K562 (cell line): ENCODE measurements around the gene KRT81. TPM values are rescaled to one million over a fixed set of nuclear protein-coding genes. Genes with fewer than 3 reads are reported as not detected.

ENCODE experiments used
- ATAC-seq: fragments of 200-7000 bp; cut with Tn5 transposase; 3 replicates; pipeline ENCODE4 v1.9.1; 2020; ENCODE audit warnings: moderate library complexity
- BruUV-seq: library from RNA; stranded (reverse); fragments of 400-500 nt; replicated peaks from 2 replicates; lab custom pipeline; 2021; lab: Mats Ljungman, UMichigan
- CTCF ChIA-PET: fragments of 300-600 bp; formaldehyde crosslinking; extraction: SDS; loops from one replicate; lab custom pipeline; 2021; ENCODE audit warnings: low intra/inter-chr PET ratio; lab: Yijun Ruan, JAX
- POLR2A ChIA-PET: fragments of 300-600, 350-650 bp; sonication (Branson Sonifier 250); formaldehyde crosslinking; extraction: SDS; loops from one replicate; lab custom pipeline; 2021; ENCODE audit warnings: antibody characterized with exemption, inconsistent platforms; lab: Yijun Ruan, JAX
- DNase-seq, 4 experiments: peaks; one replicate each; pipeline versions ENCODE4 v3.0.0 to v3.0.0-alpha.2; 2011 to 2018; ENCODE audit warnings: low spot score in 3 of 4, mixed read lengths in 3 of 4; ENCODE audit errors: extremely low read depth in 1 of 4
- FAIRE-seq: peaks from 2 replicates; lab custom pipeline; 2011; peaks lifted over from hg19 to GRCh38; lab: Jason Lieb, UNC
- H2AFZ ChIP-seq: 2 replicates; pipeline ENCODE4 v1.6.0; 2011; ENCODE audit warnings: low read depth, low read length, control low read depth, inconsistent platforms
- H3K27ac ChIP-seq: fragments of 200-600 bp; 3 replicates; pipeline ENCODE4 v1.8.0; 2011; ENCODE audit warnings: low read depth, mild to moderate bottlenecking, control low read depth, inconsistent platforms, low read length, moderate library complexity, mixed read lengths; ENCODE audit errors: extremely low read depth
- H3K27me3 ChIP-seq, 2 experiments: fragments of 300-600 bp in 1 of 2; 2 replicates in 1 of 2; 3 replicates in 1 of 2; pipeline versions ENCODE4 v1.6.0 to v1.8.0; 2011; ENCODE audit warnings: inconsistent platforms in 2 of 2, low read length in 2 of 2, mild to moderate bottlenecking in 1 of 2, mixed read lengths in 1 of 2, moderate library complexity in 1 of 2; ENCODE audit not compliant: control insufficient read depth in 2 of 2, insufficient read depth in 2 of 2
- H3K36me3 ChIP-seq: fragments of 300-600 bp; 3 replicates; pipeline ENCODE4 v1.8.0; 2011; ENCODE audit warnings: mild to moderate bottlenecking, low read length, inconsistent platforms; ENCODE audit not compliant: control insufficient read depth, insufficient read depth
- H3K4me1 ChIP-seq, 2 experiments: fragments of 200-600 bp in 1 of 2; replicated peaks in 1 of 2; 2 replicates in 1 of 2; 3 replicates in 1 of 2; pipeline versions ENCODE4 v1.5.1 to v1.8.0; 2011; ENCODE audit warnings: inconsistent platforms in 2 of 2, low read length in 2 of 2, mild to moderate bottlenecking in 1 of 2, mixed read lengths in 1 of 2, moderate library complexity in 1 of 2; ENCODE audit not compliant: control insufficient read depth in 2 of 2, insufficient read depth in 2 of 2
- H3K4me2 ChIP-seq: 2 replicates; pipeline ENCODE4 v1.6.1; 2011; ENCODE audit warnings: low read length, control low read depth, inconsistent platforms, mixed read lengths; ENCODE audit not compliant: insufficient read depth
- H3K4me3 ChIP-seq: fragments of 200-600 bp; sonication (generic), shearing (Covaris generic); 2 replicates; pipeline ENCODE4 v1.5.1; 2016; ENCODE audit warnings: control low read depth, inconsistent platforms
- H3K79me2 ChIP-seq: fragments of 200-600 bp; 3 replicates; pipeline ENCODE4 v1.8.0; 2011; ENCODE audit warnings: low read length, inconsistent platforms; ENCODE audit not compliant: control insufficient read depth, insufficient read depth
- H3K9ac ChIP-seq, 2 experiments: 2 replicates each; pipeline versions ENCODE4 v1.6.0 to v1.6.1; 2011; ENCODE audit warnings: low read depth in 2 of 2, low read length in 2 of 2, control low read depth in 1 of 2, inconsistent platforms in 1 of 2, mild to moderate bottlenecking in 1 of 2, mixed read lengths in 1 of 2; ENCODE audit not compliant: insufficient read depth in 1 of 2
- H3K9me1 ChIP-seq: one replicate; pipeline ENCODE4 v1.6.0; 2011; ENCODE audit warnings: inconsistent platforms, mild to moderate bottlenecking, low read length, moderate library complexity; ENCODE audit not compliant: control insufficient read depth, insufficient read depth
- H3K9me3 ChIP-seq: replicated peaks from 2 replicates; pipeline ENCODE4 v1.5.1; 2011; ENCODE audit warnings: low read depth, low read length, inconsistent platforms; ENCODE audit not compliant: control insufficient read depth, insufficient read depth
- H4K20me1 ChIP-seq: replicated peaks from 2 replicates; pipeline ENCODE4 v1.6.1; 2011; ENCODE audit warnings: low read length, inconsistent platforms, mixed read lengths; ENCODE audit not compliant: control insufficient read depth, insufficient read depth
- BRD9 ChIP-seq: fragments of 450-650 bp; IDR thresholded peaks from 2 replicates; pipeline ENCODE4 v1.6.1; 2018; ENCODE audit warnings: low read depth; ENCODE audit not compliant: partially characterized antibody
- ZNF140 ChIP-seq: fragments of 250-450 bp; sonication (Bioruptor Pico); IDR thresholded peaks from 2 replicates; pipeline ENCODE4 v1.8.0; 2021; ENCODE audit warnings: moderate library complexity, mild to moderate bottlenecking, inconsistent platforms
- ZNF311 ChIP-seq: fragments of 250-450 bp; sonication (Bioruptor Pico); IDR thresholded peaks from 2 replicates; pipeline ENCODE4 v1.4.0; 2020; ENCODE audit warnings: mild to moderate bottlenecking, moderate library complexity
- WGBS: fragments of 100-300 bp; shearing (Covaris generic); methylation state at CpG from one replicate; pipeline ENCODE4 v1.1.6; 2016; ENCODE audit warnings: low coverage, mixed read lengths; ENCODE audit not compliant: insufficient coverage; ENCODE audit errors: missing lambda C conversion rate; 5-methylcytosine and 5-hydroxymethylcytosine counted together
- in situ Hi-C: fragments of 300-500 bp; cut with MboI; formaldehyde crosslinking; loops from 4 replicates; pipeline ENCODE4 v1.15.0; 2018; ENCODE audit warnings: inconsistent platforms, mixed read lengths
- intact Hi-C: fragments of 100-400 bp; cut with micrococcal nuclease; formaldehyde crosslinking; loops from 2 replicates; pipeline ENCODE4 v1.14.2; 2022
- polyA plus RNA-seq, 8 experiments: library from polyadenylated mRNA; depleted of rRNA in 4 of 8; stranded (reverse) in 5 of 8; unstranded in 3 of 8; fragments of >200 nt; fragmentation: Nextera tagmentation in 2 of 8; fragmentation: Illumina TruSeq in 1 of 8; extraction: Ambion mirVana in 2 of 8; extraction: Trizol in 1 of 8; gene quantifications; 2 replicates each; pipeline versions ENCODE4 v1.2.1 to v1.2.3, GENCODE V29; 2011 to 2014; ENCODE audit warnings: inconsistent platforms in 1 of 8, missing spikeins in 1 of 8
- total RNA-seq, 7 experiments: library from RNA; depleted of rRNA in 6 of 7; stranded (reverse); fragments of >200 nt in 6 of 7; fragmentation: Illumina TruSeq in 2 of 7; extraction: Trizol in 2 of 7; gene quantifications; 2 replicates each; pipeline versions ENCODE4 v1.2.1 to v1.2.3, GENCODE V29; 2011 to 2021; ENCODE audit warnings: low replicate concordance in 1 of 7
- TF ChIP-seq, protein P1 (sequence below): fragments of 450-650 bp; formaldehyde crosslinking; IDR thresholded peaks from 2 replicates; pipeline ENCODE4 v1.4.0; 2020; ENCODE audit warnings: mild to moderate bottlenecking, moderate library complexity

The KRT81 gene
- total and polyA plus RNA-seq, 9 of the 15 experiments (the other 6 are each of a cell fraction or from before 2014, with no cell fraction given): 0.27 TPM; not detected in 8

- no peak for TF ChIP-seq ZNF311 (CRISPR knock-in tag)
- TF ChIP-seq, protein P1, sequence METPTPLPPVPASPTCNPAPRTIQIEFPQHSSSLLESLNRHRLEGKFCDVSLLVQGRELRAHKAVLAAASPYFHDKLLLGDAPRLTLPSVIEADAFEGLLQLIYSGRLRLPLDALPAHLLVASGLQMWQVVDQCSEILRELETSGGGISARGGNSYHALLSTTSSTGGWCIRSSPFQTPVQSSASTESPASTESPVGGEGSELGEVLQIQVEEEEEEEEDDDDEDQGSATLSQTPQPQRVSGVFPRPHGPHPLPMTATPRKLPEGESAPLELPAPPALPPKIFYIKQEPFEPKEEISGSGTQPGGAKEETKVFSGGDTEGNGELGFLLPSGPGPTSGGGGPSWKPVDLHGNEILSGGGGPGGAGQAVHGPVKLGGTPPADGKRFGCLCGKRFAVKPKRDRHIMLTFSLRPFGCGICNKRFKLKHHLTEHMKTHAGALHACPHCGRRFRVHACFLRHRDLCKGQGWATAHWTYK (CRISPR knock-in tag): no peak
- H3K36me3 ChIP-seq: no peaks in the 10 kb centered on the region
- no peak for DNase-seq
- ChIA-PET CTCF (no interaction called here), POLR2A (no interaction called here)
- H3K79me2 ChIP-seq: no peaks in the 10 kb centered on the region
- in situ Hi-C loops: no loop called here
- no peak overlapping the region for H3K4me2 ChIP-seq
- no peak overlapping the region for H3K9ac ChIP-seq
- no TSS peak for BruUV-seq
- H4K20me1 ChIP-seq: peaks cover 4% of the 10 kb centered on the region; the same call in 1 of the 2 replicates
- H3K4me1 ChIP-seq: no peaks in the 10 kb centered on the region
- H3K27ac ChIP-seq: no peak overlapping the region
- H3K9me3 ChIP-seq: no peaks in the 10 kb centered on the region
- no peak for ATAC-seq
- intact Hi-C loops: no loop called here
- no peaks in the 10 kb centered on the region for H3K9me1 ChIP-seq
- no peak for FAIRE-seq
- H3K4me3 ChIP-seq: no peak overlapping the region
- peaks cover 14 to 64% of the 10 kb centered on the region in 2 experiments; a peak in 4 of 5 replicates for H3K27me3 ChIP-seq
- WGBS: 0% methylated on average over 1 of the region's 1 CpG
- H2AFZ ChIP-seq: no peak overlapping the region
Measured at GRCh38 chr12:52322069-52322468, 30.7 kb upstream of the KRT81 start.

GRCh38 chr12:52321418-52321817 lies 30.1 kb upstream of the KRT81 start:
- Histone ChIP-seq H4K20me1 (peaks cover 4% of the 10 kb centered on the region; the same call in 1 of the 2 replicates), H3K4me2 (no peak overlapping the region), H3K36me3 (no peaks in the 10 kb centered on the region), H3K9me3 (no peaks in the 10 kb centered on the region), H3K4me1 (no peaks in the 10 kb centered on the region), H3K9me1 (no peaks in the 10 kb centered on the region), H2AFZ (no peak overlapping the region), H3K4me3 (no peak overlapping the region), H3K79me2 (no peaks in the 10 kb centered on the region), H3K27ac (no peak overlapping the region), H3K27me3 (peaks cover 14 to 70% of the 10 kb centered on the region in 2 experiments), H3K9ac (no peak overlapping the region)
- 0% methylated on average over 4 of the region's 4 CpGs for WGBS
- CTCF ChIA-PET: no interaction called here
- in situ Hi-C loops: no loop called here
- POLR2A ChIA-PET: interaction anchor here (0.6 kb wide), 1 partner anchor 10 kb away, joined by 5 read pairs; no protein-coding TSS in a partner anchor
- no peak for DNase-seq
- ATAC-seq: no peak
- no peak for FAIRE-seq
- BruUV-seq: no TSS peak
- intact Hi-C loops: no loop called here
- TF ChIP-seq ZNF140 (CRISPR knock-in tag) (no peak), BRD9 (no peak)
